ENCODE results near the gene DDX27. TPM values are rescaled to one million over a fixed set of nuclear protein-coding genes. Genes with fewer than 3 reads are reported as not detected.

DDX27 gene
- total and polyA plus RNA-seq, 8 donors, result 21.8 to 49.5 (median 46.0) TPM

- peak overlapping the region in 1 of 2 donors; percentile 83 for H3K4me3 ChIP-seq
- peaks cover 18 to 68% of the 10 kb centered on the region in 2 donors for H3K4me1 ChIP-seq
- no peaks in the 10 kb centered on the region for H3K27me3 ChIP-seq
- ATAC-seq (no peak), DNase-seq (no peak)
- peaks cover 9 to 44% of the 10 kb centered on the region in 2 donors for H3K9me3 ChIP-seq
- H3K36me3 ChIP-seq, result peaks cover 18 to 80% of the 10 kb centered on the region in 2 donors
- TF ChIP-seq CTCF (IDR thresholded peaks at IDR 0.05), result no peak
- peak overlapping the region in 1 of 2 donors; percentile 97 for H3K27ac ChIP-seq
- intact Hi-C loops (cut with DNase I), result no loop called here
These were observed 62.8 kb downstream of the DDX27 start for GRCh38 chr20:49281913-49282467.

GRCh38 chr20:49282584-49283171 is 63.5 kb downstream of the DDX27 start:
- Histone ChIP-seq H3K27me3 (no peaks in the 10 kb centered on the region), H3K4me1 (peaks cover 18 to 71% of the 10 kb centered on the region in 2 donors), H3K36me3 (peaks cover 18 to 87% of the 10 kb centered on the region in 2 donors), H3K9me3 (peaks cover 9 to 50% of the 10 kb centered on the region in 2 donors), H3K4me3 (peak overlapping the region in 1 of 2 donors; percentile 83), H3K27ac (no peak overlapping the region)
- ATAC-seq (no peak), DNase-seq (no peak)
- intact Hi-C loops (cut with DNase I), result no loop called here
- TF ChIP-seq CTCF (IDR thresholded peaks at IDR 0.05), result no peak

- ATAC-seq (no peak), DNase-seq (no peak)
- H3K4me1 ChIP-seq, result peaks cover 18 to 77% of the 10 kb centered on the region in 2 donors
- intact Hi-C loops (cut with DNase I), result no loop called here
- peaks cover 9 to 50% of the 10 kb centered on the region in 2 donors for H3K9me3 ChIP-seq
- H3K36me3 ChIP-seq, result peaks cover 18 to 93% of the 10 kb centered on the region in 2 donors
- TF ChIP-seq CTCF (IDR thresholded peaks at IDR 0.05), result no peak
- H3K4me3 ChIP-seq, result peak overlapping the region in 1 of 2 donors; percentile 83
- H3K27me3 ChIP-seq, result no peaks in the 10 kb centered on the region
- no peak overlapping the region for H3K27ac ChIP-seq
These were observed 64.0 kb downstream of the DDX27 start for GRCh38 chr20:49283176-49283702.

- DNase-seq (no peak), ATAC-seq (no peak)
- TF ChIP-seq CTCF (IDR thresholded peaks at IDR 0.05), result no peak
- Histone ChIP-seq H3K4me1 (peaks cover 18 to 84% of the 10 kb centered on the region in 2 donors), H3K36me3 (peaks cover 18 to 100% of the 10 kb centered on the region in 2 donors), H3K4me3 (peak overlapping the region in 1 of 2 donors; percentile 83), H3K27ac (no peak overlapping the region), H3K27me3 (no peaks in the 10 kb centered on the region), H3K9me3 (peaks cover 9 to 50% of the 10 kb centered on the region in 2 donors)
- intact Hi-C loops (cut with DNase I), result no loop called here
These were observed 64.7 kb downstream of the DDX27 start for GRCh38 chr20:49283703-49284625.

Data from left lung (tissue), 10 donors.